KG1 (cell line): ENCODE data around the gene NGFR.

Source experiments
- DNase-seq: peaks from one replicate; lab custom pipeline; 2025; lab: John Stamatoyannopoulos, UW

NGFR gene

DNA sequence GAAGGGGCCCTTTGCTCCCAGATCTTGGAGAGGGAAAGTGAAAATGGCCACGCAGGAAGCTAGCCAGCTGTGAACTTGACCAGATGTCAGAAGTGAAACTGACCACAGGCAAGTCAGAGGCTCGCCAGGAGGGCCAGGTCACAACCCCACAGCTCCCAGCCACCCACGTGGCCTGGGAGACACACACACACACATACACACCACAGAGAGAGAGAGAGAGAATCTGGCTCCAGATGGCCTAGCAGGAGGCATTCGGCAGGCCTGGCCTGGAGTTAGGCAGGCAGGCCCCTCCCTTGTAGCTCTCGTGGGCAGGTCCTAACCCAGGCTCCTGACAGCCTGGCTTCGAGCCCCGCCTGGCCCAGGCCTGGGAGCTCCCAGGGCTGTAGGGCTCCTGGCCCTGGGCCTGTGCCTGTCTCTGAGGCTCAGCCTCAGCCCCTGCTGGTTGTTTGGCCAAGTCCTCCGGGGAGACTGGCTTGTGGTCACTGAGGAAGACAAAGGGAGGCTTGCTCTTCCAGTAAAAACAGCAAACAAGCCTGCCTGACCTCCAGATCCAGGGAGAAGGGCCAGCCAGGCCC is 20.2 kb downstream of the NGFR start:
- no peak for DNase-seq

DNA sequence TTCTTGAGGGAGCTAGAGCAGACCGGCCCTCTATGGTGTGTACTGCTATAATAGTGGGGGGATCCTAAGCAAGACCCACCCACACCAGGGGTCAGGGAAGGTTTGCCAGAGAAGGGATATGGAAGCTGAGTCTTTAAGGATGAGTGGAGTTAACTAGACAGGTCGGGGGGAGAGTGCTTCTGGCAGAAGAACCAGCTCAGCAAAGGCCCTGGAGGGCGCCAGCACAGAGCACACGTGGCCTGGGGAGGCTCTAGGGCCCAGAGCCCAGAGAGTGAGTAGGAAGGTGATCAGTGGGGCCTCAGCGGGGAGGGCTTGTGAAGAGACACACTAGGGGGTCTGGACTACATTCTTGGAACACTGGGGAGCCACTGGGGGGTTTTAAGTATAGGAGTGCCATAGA is 21.1 kb downstream of the NGFR start:
- DNase-seq, result no peak

DNA sequence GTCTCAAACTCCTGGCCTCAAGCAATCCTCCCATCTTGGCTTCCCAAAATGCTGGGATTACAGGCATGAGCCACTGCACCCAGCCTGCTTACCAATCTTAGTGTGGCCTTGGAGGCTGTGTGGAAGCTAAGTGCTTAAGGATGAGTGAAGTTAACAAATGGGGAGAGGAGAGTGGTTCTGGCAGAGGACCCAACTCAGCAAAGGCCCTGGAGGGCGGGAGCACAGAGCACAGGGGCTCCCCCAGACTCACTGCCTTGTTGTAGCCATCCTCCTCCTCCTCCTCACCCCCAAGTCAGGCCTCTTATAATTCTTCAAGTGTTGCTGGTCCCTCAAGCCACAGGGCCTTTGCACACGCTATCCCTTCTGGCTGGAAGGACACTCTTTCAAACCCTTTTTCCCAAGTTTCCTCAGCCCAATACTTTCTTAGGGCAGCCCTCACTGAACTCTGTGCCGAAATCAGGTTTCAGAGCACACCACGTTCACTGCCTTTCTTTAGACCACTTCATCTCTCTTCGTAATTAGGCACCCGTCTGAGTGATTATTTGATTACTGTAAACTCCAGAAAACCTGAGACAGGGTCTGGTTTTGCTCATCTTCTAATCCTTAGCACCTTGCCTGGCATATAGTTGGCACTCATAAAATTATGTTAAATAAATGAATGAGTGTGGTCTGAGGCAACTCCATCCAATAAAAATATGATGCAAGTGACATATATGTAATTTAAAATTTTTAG is 23.4 kb downstream of the NGFR start:
- no peak for DNase-seq

DNA sequence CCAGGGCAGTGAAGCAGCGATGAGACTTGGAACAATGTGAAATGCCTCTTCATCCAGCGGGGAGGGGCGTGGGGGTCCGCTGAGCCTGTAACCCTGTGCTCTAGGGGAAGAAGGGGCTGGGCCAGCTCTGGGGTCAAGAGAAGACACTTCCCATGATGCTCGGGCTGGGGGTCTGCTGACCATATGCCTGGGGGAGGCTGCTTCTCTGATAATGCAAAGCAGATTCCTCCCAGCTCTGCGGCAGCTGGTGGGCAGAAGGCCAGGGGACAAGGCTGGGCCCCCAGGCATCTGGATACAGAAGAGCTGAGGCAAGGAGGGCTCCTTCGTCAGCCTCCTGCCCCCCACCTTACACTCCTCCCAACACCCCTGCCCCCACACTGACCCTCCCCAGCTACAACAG is 24.7 kb downstream of the NGFR start:
- no peak for DNase-seq

DNA sequence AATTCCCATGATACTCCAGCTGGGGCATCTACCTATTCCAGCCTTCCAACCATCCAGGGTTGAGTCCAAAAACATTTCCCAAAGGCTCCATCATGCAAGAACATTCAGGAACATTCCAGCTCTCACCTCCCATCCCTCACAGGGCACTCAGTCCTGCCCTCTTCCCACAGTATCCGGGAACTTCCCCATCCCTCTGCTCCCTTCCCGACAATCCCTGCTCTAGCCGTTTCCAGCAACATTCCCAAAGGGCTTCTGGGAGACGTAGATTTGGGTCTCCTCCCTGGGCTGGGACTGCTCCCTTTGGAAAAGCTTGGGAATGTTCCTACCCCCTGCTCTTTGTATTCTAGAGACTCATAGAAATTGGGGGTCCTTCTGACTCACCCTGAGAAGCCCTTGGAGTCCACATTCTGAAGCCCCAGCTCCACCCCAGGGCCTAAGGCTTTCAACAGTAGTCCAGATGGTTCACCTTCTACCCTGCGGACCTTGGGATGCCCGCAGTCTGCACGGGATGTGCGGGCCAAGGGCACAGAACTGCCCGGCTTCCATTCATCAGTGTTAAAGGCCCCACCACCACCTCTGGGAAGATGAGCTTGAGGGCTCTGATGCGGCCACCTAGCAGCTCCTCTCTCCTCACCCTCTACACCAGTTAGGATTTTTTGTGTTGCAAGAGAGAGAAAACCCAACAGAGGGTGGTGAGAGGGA is 25.4 kb downstream of the NGFR start:
- DNase-seq, result no peak

DNA sequence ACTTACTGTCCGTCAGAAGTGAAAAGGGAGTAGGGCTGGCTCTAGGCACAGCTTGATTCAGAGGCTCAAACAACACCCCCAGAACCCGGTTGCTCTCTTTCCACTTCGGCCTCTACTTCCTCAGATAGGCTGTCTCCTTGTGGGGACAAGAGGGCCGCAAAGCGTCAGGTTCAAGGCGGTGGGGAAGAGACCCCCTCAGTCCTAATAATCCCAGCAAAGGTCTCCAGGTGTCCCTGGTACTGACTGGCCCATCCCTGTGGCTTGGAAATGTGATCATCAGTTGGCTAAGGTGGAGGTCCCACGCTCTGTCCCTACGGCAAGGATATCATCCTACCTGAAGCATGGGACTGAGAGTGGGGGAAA is 26.0 kb downstream of the NGFR start:
- DNase-seq, result no peak

DNA sequence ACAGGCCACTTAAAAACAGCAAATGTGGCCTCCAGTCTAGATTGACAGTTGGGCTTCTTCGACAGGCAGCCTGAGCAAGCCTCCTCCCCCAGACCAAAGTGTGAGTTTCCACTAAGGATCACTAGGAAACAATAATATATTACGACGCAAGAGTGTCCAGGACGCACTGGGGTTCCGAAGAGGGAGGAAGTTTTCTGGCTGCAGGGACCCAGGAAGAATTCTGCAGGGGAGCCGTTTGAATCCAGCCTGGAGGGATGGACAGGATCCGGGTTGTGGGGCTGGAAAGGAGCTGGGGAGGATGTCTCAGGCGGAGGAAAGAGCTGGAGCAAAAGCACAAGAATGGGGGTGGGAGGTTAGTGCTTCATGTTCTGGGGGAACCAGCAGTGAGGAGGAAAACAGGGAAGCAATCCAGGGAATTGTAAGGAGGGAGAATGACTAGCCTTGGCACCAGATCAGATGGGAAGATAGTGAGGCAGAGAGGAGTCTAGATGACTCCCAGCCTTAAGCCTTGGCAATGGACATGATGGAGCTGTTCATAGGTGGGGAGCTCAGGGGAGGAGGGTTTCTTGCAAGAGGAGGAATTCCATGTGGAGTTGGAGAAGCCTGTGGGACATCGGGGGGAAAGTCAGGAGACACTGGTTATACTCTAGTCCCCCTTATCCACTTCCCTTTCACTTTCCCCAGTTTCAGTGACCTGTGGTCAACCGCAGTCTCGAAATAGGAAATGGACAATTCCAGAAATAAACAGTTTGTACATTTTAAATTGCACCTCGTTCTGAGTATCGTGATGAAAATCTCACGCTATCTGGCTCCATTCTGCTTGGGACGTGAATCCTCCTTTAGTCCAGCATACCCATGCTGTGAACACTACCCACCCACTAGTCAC is 26.6 kb downstream of the NGFR start:
- no peak for DNase-seq

DNA sequence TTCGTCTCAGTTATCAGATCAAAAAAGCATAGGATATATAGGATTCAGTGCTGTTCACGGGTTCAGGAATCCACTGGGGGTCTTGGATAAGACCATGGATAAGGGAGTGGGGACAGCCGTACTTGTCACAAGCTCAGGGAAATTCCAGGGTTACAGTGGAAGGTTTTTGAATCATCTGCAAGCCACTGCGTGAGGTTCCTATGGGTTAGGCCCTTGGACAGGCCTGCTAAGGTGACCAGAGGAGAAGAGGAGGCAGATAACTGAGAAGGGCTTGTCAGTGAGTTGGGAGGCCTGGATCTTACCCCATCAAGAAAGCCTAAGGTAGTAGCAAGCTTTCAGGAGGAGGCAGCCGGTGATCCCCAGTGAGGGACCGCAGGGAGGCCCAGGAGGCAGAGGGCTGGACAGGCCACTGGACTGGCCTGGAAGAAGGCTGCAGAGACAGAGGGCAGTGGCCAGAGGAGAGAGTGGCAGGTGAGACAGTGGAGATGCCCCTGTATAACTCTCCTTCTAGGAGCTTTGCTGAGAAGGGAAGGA is 27.3 kb downstream of the NGFR start:
- DNase-seq, result no peak

DNA sequence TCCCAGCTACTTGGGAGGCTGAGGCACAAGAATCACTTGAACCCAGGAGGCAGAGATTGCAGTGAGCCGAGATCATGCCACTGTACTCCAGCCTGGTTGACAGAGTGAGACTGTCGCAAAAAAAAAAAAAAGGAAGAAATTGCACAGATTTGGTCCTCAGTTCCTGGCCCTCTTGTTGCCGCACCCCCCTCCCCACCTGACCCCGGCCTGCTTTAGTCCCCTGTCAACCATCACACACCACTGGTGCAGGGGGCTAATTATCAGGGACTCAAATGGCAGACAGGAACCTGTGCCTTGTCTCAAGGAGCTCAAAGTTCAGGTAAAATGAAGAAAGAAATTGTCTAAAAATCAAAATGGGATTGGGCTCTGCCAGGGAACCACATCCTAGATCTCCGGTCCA is 28.1 kb downstream of the NGFR start:
- DNase-seq, result no peak

DNA sequence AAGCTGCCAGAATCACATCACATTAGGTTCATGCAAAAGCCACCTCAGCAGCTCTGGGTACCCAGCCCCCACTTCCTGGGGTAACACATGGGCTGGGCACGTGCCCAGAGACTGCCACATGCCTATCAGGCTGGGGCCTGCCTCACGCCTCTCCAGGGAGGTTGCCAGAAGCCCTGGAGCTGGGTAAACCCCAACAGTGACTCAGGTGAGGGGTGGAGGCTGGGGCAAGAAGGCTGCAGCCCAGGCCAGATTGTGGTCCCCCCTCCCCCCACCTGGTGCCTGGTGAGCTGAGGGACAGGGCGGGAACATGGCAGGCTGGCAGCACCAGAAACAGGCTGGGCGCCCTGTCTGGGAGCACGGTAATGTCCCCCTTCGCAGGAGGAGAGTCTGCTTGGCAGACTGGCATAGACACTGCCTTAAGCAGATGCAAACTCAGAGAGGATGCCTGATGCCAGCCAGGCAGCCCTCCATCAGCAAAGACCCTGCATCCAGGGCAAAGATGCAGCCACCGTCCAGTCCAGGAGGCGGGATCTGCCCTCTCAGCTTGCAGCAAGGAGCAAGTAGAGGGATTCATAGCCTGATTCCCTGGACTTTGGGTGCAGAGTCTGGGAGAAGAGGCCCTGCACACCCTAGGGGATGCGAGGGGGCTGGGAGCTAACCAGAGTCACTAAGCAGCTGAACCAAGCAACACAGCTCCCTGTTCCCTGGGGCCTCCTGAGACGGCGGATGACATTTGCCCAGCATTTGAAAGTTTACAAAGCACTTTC is 28.8 kb downstream of the NGFR start:
- no peak for DNase-seq

DNA sequence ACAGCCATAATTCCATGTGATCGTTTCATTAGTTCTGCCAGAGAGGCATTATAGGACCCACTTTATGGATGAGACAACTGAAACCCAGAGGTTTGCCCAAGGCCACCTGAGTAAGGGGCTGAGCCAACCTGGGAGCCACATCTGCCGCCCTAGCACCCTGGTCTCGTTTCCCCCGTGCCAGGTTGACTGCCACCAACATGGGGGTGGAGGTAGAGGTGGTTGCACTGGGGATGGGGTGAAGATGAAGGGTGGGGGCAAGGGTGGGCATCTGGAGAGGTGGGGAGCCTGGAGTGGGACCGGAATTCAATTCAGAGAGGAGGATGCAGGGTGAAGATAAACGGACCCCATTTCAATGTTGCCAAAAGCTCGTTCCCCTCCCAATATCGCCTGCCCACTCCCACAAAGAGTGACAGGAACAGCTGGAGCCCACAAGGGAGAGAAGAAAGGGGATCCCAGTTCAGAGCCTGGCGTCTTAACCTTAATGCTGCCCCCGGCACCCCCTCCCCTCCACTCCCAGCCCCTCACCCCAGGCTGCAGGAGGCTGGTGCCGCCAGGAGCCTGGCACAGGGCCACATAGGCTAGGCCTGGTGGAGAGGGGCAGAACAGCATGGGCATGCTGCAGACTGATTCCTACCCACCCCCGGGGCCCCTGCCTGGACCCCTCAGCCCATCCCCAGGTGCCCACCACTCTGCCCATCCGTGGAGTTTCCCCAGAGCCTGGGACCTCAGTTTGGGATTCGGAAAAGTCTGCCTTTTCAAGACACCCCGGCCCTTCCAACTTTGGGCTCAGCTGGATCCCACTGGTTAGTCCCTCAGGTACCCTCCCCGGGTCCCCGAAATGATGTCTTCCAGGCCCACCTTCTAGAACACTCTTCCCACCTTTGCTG is 29.6 kb downstream of the NGFR start:
- DNase-seq, result no peak

DNA sequence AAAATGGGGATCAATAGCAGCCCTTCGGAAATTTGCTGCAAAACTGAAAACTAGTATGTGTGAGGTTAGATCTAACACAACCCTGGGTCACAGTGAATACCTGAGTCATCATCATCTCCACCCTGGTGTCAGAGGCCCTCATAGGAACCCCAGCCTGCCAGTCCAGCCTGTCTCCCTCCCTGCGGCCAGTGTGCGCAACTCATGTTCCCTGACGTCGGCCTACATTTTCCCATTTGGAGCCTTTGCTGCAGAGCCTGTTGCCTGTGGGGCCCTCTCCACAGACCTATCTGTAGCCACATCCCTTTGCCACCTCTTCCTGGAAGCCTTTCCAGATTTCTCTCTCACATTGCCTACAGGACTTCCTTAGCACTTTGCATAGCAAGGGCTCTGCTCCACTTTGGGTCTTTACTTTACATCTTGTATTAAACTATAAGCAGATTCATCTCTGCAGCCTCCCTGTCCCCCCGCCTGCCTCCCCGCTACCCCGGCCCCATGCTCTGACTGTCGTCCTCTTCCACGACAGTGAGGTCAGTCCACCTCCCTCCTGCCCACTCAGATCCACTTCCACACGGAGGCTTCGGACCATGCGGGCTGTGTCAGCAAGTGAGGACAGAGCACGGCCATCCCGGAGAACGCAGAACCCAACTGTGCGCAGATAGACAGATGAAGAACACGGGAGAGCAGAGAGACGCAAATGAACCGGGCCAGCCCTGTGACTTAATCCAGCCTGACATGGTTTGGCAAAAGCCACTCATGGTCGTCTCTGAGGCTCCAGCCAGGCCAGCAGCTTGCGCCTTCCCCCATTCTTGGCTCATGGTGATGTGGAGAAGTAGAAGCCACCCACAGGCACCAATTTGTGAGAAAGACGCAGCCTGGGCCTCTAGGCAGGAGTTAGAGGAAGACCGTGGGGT is 31.0 kb downstream of the NGFR start:
- DNase-seq, result no peak

DNA sequence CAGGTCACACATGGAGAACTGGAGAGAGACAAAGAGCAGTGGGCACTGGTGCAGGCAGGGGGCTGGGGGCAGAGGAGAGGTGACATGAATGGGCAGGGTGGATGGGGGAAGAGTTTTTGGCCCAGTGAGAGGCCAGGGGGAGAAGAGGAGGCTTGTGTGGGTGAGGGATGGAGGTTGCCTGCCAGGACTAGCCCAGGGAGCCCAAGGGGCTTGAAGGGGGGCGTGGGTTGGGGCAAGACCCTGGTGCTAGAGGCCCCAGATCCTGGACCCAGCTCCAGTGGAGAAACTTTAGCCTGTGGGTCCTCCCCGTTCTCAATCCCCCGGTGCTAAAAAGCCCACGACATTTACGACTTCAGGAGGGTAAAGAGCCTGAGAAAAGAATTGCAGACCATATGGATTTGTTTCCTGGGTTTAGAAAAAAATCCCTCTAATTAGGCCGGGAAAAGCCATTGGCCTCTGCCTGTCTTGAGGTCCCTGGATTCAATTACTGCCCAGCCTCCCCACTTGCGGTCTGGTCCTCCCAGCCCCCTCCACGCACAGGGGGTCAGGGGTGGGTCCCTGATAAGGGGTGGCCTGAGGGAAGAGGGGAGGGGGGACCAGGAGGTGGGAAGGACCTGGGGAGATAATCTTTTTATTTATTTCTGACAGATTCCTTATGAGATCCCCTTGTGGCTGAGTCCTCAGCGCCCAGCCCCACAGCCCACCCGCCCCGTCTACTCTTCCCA is 33.0 kb downstream of the NGFR start:
- no peak for DNase-seq

DNA sequence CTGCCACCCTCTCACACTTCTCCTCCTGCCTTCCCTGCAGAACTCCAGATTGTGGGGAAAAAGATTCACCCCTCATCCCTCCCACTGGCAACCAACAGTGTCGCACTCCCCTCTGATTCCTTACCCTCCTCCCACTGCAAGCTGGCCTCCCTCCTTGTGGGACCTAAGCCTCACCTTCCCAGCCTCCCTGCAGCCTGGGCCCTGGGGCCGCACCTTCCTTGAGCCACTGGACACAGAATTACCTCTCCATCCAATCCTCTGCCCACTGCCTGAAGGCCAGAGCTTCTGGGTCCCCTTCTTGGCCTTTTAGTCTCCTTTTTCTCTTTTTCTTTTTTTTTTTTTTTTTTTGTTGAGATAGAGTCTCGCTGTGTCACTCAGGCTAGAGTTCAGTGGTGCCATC is 33.9 kb downstream of the NGFR start:
- DNase-seq, result no peak

DNA sequence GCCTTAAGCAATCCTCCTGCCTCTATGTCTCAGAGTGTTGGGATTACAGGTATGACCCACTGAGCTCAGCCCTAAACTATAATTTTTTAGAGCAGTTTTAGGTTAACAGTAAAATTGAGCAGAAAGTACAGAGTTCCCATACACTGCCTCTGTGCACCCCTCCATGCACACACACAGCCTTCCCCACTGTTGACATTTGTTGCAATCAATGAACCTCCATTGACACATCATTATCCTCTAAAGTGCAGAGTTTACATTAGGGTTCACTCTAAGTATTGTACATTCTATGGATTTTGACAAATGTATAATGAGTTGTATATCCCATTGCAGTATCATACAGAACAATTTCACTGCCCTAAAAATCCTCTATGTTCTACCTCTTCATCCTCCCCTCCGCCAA is 35.0 kb downstream of the NGFR start:
- no peak for DNase-seq

DNA sequence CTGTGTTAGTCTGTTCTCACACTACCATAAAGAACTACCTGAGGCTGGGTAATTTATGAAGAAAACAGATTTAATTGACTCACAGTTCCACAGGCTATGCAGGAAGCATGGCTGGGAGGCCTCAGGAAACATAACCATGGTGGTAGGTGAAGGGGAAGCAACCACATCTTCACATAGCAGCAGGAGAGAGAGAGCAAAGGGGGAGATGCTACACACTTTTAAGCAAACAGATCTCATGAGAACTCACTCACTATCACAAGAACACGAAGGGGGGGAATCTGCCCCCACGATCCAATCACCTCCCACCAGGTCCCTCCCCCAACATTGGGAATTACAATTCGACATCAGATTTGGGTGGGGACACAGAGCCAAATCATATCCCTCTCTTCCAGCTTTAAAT is 48.8 kb downstream of the NGFR start:
- no peak for DNase-seq

DNA sequence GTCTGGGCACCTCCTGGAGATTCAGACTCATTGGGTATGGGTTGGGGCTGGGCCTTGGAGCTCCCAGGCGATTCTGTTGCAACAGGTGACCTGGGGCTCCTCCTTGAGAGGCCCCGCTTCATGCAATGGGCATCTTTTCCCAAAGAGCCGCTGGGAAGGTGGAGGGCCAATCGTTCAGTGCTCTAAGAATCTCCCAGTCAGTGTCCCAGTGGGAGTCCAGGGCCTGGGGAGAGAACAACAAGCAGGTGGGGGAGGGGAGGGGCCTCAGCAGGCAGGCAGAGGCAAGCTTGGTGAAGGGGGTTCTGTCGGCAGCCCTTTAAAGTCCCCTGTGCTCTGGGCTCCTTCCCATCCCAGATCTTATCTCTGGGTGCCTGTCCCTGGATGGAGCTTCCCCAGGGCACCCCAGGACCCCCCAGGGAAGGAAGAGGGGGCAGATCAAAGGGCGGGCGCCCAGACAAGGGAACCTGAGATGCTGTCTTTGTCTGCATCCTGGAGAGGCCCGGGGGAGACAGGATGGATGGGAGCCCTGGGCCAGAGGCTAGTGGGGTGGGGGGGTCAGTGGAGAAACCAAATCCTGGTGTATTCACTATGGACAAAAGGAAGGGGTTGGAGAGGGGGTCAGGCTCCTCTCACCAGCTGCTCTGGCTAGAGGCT is 50.0 kb downstream of the NGFR start:
- no peak for DNase-seq

DNA sequence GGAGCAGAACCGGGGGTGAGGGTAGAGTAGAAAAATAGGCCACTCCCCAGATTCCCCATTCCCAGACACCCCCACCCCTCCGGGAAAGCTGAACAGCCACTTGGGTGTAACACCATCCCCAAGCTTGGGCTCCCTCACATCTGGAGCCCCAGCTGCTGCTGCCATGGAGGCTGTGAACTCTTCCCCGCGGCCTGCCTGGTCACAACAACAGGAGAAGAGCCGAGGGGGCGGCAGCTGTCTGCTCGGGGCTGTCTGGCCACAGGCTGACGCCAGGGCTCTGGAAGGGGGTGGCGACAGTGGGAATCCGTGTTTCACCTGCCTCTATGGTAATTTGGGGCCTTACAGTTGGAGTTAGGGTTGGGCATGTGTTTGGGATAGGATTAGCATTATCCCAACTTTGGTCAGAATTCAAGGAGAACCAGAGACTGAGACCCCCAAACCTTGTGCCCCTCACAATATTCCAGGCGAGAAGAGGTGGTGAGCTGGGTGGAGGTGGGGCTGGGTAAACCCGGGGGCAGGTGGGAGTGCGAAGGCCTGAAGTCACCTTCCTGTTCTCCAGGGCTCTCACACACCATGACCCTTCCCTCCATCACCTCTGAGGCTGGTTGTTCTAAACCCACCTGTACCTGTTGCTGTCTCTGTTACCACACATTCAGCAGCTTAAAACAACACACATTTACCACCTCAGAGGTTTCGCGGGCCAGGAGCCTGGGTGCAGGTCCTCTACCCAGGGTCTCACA is 50.9 kb downstream of the NGFR start:
- DNase-seq, result no peak
